GM12891 (cell line): ENCODE data around the gene NUP58.
"Not testable (repeated sequence)": the region's sequence is repeated elsewhere in the genome, so short reads cannot be mapped to it uniquely, and the experiment has no call there.

Experiments
- POLR2A ChIP-seq: IDR thresholded peaks from 2 replicates; pipeline ENCODE4 v1.6.1; 2011; ENCODE audit warnings: low read depth, low read length, control low read depth
- POLR2AphosphoS5 ChIP-seq: IDR thresholded peaks from 2 replicates; pipeline ENCODE4 v1.6.1; 2011; ENCODE audit warnings: low read depth, low read length, control low read depth

GRCh38 chr13:25318946-25319345, 17.5 kb downstream of the NUP58 start:
- TF ChIP-seq POLR2AphosphoS5, POLR2A: not testable (repeated sequence)
